BLaER1 treated with 17β-estradiol and CSF1 and Interleukin-3, amounts not matched to agents 10 nM and 100 nM (cell line): ENCODE results near the gene MYBPHL.
"Not testable (repeated sequence)": the region's sequence is repeated elsewhere in the genome, so short reads cannot be mapped to it uniquely, and the experiment has no call there.

Experiments
- H3K27ac ChIP-seq, 11 experiments: shearing (Covaris generic); formaldehyde crosslinking; 2 replicates each; pipeline ENCODE4 v1.8.1; 2022
- H3K27me3 ChIP-seq, 11 experiments: shearing (Covaris generic); formaldehyde crosslinking; 2 replicates each; pipeline ENCODE4 v1.8.1; 2022
- H3K36me3 ChIP-seq, 11 experiments: shearing (Covaris generic); formaldehyde crosslinking; 2 replicates each; pipeline ENCODE4 v1.8.1; 2022
- H3K4me1 ChIP-seq, 10 experiments: shearing (Covaris generic); formaldehyde crosslinking; 2 replicates each; pipeline ENCODE4 v1.8.1; 2022
- H3K4me2 ChIP-seq, 11 experiments: shearing (Covaris generic); formaldehyde crosslinking; 2 replicates each; pipeline ENCODE4 v1.8.1; 2022
- H3K4me3 ChIP-seq, 10 experiments: shearing (Covaris generic); formaldehyde crosslinking; 2 replicates each; pipeline ENCODE4 v1.8.1; 2022
- H3K9ac ChIP-seq, 11 experiments: shearing (Covaris generic); formaldehyde crosslinking; 2 replicates each; pipeline ENCODE4 v1.8.1; 2022
- H3K9me3 ChIP-seq, 11 experiments: shearing (Covaris generic); formaldehyde crosslinking; replicated peaks in 1 of 11; 2 replicates each; pipeline ENCODE4 v1.8.1; 2022
- H4K20me1 ChIP-seq, 11 experiments: shearing (Covaris generic); formaldehyde crosslinking; 2 replicates each; pipeline ENCODE4 v1.8.1; 2022
- Cebpa-rat ChIP-seq, 11 experiments: shearing (Covaris generic); IDR thresholded peaks; 2 replicates each; pipeline ENCODE4 v1.8.1; 2022

The MYBPHL gene

DNA sequence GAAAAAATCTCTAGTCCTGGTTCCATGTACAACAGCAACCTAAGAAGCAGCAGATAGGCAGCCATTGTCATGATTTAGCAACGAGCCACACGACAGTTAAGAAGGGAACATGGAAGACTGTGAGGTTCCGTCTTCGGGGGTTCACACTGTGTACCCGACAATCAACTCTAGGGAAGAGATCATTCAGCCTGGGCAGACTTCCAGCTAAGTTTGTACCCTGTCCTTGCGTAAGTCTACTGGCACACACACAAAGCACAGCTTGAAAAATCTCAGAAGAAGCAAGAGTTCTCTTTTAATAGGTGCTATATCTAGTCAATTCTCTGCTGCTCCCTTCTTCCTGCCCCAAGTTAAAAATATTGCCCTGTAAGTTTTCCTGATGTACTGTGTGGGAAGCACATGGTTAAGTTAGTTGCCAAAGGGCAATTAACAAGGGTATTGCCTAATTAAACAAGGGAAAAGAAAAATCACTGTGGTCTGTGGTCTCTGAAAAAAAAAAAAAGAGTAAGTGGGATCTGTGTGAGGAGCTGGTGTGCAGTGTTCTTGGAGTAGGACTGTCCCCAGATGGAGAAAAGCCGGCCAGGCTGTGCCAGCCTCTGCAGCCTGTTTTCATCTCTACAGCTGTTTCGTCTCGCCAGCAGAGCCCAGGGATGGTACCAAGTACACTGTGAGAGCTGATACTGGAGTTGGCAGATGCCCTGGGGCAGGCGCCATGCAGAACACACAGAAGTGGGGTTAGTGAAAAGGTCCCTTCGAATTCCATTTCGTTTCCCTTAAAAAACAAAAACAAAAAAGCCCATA is 6.4 kb upstream of the MYBPHL start:
- TF ChIP-seq Cebpa-rat (IDR thresholded peaks at IDR 0.05), result no peak
- peaks cover under 1 to 82% (median 49%) of the 10 kb centered on the region in 11 experiments; a peak in 16 of 22 replicates for H3K36me3 ChIP-seq

DNA sequence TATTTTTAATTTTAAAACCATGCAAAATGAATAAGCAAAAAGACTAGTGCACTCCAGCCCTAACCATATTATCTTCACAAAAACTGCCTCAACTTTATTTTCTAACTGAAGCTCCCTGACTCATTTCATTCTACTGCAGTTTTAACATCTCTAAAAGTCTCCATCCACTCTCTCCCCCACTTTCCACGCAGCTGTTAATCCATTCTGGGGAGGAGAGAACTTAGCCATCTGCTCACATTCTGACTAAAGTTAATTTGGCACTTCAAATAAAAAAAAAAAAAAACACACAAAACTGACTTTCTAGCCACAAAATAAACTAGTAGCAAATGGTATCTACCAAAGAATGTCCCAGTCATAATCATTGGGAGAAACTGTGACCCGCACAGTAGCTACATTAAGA is 5.4 kb upstream of the MYBPHL start:
- H3K27me3 ChIP-seq, result no peaks in the 10 kb centered on the region
- H3K9ac ChIP-seq, result no peak overlapping the region
- H3K4me1 ChIP-seq, result peaks cover 12 to 32% (median 16%) of the 10 kb centered on the region in 10 experiments
- H3K4me3 ChIP-seq, result no peak overlapping the region
- H4K20me1 ChIP-seq, result no peaks in the 10 kb centered on the region; a peak in 1 of 22 replicates
- H3K27ac ChIP-seq, result no peak overlapping the region
- H3K9me3 ChIP-seq, result no peaks in the 10 kb centered on the region
- no peak for TF ChIP-seq Cebpa-rat (IDR thresholded peaks at IDR 0.05)
- no peak overlapping the region for H3K4me2 ChIP-seq
- peaks cover 0 to 72% (median 40%) of the 10 kb centered on the region in 11 experiments; a peak in 16 of 22 replicates for H3K36me3 ChIP-seq

More for the DNA sequence above, 6.4 kb upstream of the MYBPHL start:
- Histone ChIP-seq H3K4me2 (0 out of 22 replicates have a peak overlapping the region, but pooled peaks of 1 of the 11 experiments have one; percentile 14), H3K9me3 (no peaks in the 10 kb centered on the region), H3K9ac (no peak overlapping the region), H3K4me1 (peaks cover 3 to 23% (median 7%) of the 10 kb centered on the region in 10 experiments), H4K20me1 (no peaks in the 10 kb centered on the region), H3K27ac (no peak overlapping the region), H3K27me3 (no peaks in the 10 kb centered on the region), H3K4me3 (no peak overlapping the region)

- H3K27ac ChIP-seq, result no peak overlapping the region
- H3K4me1 ChIP-seq, result peaks cover 27 to 47% (median 30%) of the 10 kb centered on the region in 10 experiments
- peak overlapping the region in 1 of 11 experiments; percentile 77; a peak in 2 of 22 replicates for H3K4me2 ChIP-seq
Observed at GRCh38 chr1:109309347-109309746, 2.5 kb upstream of the MYBPHL start.

DNA sequence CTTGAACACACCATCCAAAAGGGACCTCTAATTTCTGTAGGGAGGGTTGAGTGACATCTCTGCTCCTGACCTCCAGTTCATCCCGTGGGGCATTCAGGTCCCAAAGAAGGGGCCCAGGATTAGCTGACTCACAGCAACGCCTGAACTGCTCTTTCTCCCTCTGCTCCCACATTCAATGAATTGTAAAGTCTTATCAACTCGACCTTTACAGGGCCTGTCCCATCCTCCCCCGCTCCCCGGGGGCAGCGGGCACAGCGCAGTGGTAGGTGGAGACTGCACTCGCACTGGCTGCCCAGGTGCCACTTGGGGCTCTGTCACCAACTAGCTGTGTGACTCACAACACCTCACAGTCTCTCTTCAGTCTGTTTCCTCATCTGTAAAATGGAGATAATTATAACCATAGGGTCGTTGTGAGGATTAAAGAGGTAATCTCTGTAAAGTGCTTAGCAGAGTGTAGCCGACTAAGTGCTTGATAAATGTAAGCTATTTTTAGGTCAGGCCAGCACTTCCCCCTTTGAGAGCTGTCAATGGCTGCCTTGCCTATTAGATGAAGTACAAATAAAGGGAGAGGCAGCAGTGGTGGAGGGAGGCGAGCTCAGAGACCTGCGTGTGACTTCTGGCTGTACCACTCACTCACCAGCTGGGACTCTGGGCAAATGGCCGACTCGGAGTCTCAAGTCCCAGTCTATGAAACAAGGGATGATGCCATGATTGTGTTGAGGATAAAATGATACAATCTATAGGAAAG is 637 bp upstream of the MYBPHL start:
- peak overlapping the region in 4 of 11 experiments; percentile 2 to 54 (median 28); a peak in 2 of 22 replicates for H3K9ac ChIP-seq
- peak overlapping the region in 6 of 11 experiments; percentile 2 to 56 (median 32); a peak in 8 of 22 replicates for H3K27ac ChIP-seq
- H3K36me3 ChIP-seq, result peaks cover 0 to 24% (median 0%) of the 10 kb centered on the region in 11 experiments; a peak in 5 of 22 replicates
- H3K4me1 ChIP-seq, result peaks cover 27 to 41% (median 30%) of the 10 kb centered on the region in 10 experiments
- no peak for TF ChIP-seq Cebpa-rat (IDR thresholded peaks at IDR 0.05)
- H3K27me3 ChIP-seq, result no peaks in the 10 kb centered on the region
- no peak overlapping the region for H3K4me3 ChIP-seq
- H3K4me2 ChIP-seq, result peak overlapping the region; percentile 69 to 88 (median 80)
- H3K9me3 ChIP-seq, result no peaks in the 10 kb centered on the region
- no peaks in the 10 kb centered on the region; a peak in 1 of 22 replicates for H4K20me1 ChIP-seq

More at GRCh38 chr1:109309347-109309746, 2.5 kb upstream of the MYBPHL start:
- no peak overlapping the region for H3K4me3 ChIP-seq
- H4K20me1 ChIP-seq, result no peaks in the 10 kb centered on the region; a peak in 1 of 22 replicates
- TF ChIP-seq Cebpa-rat (IDR thresholded peaks at IDR 0.05), result no peak
- H3K9ac ChIP-seq, result no peak overlapping the region
- H3K27me3 ChIP-seq, result no peaks in the 10 kb centered on the region
- H3K9me3 ChIP-seq, result no peaks in the 10 kb centered on the region
- H3K36me3 ChIP-seq, result peaks cover 0 to 43% (median 16%) of the 10 kb centered on the region in 11 experiments; a peak in 13 of 22 replicates

- peaks cover 27 to 41% (median 30%) of the 10 kb centered on the region in 10 experiments for H3K4me1 ChIP-seq
- not testable (repeated sequence) for H3K9ac ChIP-seq, H3K27me3 ChIP-seq, H3K4me3 ChIP-seq, H3K27ac ChIP-seq, H3K9me3 ChIP-seq, H3K36me3 ChIP-seq, H4K20me1 ChIP-seq
- H3K4me2 ChIP-seq, result peak overlapping the region in 8 of 11 experiments; percentile 2 to 88 (median 78); a peak in 13 of 22 replicates
Observed at GRCh38 chr1:109305991-109306390, 820 bp downstream of the MYBPHL start.

- no peaks in the 10 kb centered on the region for H3K27me3 ChIP-seq
- H3K4me1 ChIP-seq, result peaks cover 24 to 36% (median 31%) of the 10 kb centered on the region in 10 experiments
- no peak for TF ChIP-seq Cebpa-rat (IDR thresholded peaks at IDR 0.05)
- H3K9me3 ChIP-seq, result no peaks in the 10 kb centered on the region
- no peaks in the 10 kb centered on the region; a peak in 1 of 22 replicates for H4K20me1 ChIP-seq
- no peak overlapping the region for H3K27ac ChIP-seq
- H3K36me3 ChIP-seq, result no peaks in the 10 kb centered on the region
- no peak overlapping the region for H3K4me3 ChIP-seq
- no peak overlapping the region for H3K4me2 ChIP-seq
- H3K9ac ChIP-seq, result no peak overlapping the region
Observed at GRCh38 chr1:109304226-109304920, 2.4 kb downstream of the MYBPHL start.

- H3K9me3 ChIP-seq, result no peaks in the 10 kb centered on the region
- H3K9ac ChIP-seq, result no peak overlapping the region
- no peak for TF ChIP-seq Cebpa-rat (IDR thresholded peaks at IDR 0.05)
- H3K4me3 ChIP-seq, result no peak overlapping the region
- peaks cover 10 to 21% (median 12%) of the 10 kb centered on the region in 10 experiments for H3K4me1 ChIP-seq
- no peak overlapping the region for H3K27ac ChIP-seq
- H3K4me2 ChIP-seq, result no peak overlapping the region
- no peaks in the 10 kb centered on the region for H3K36me3 ChIP-seq
- H4K20me1 ChIP-seq, result no peaks in the 10 kb centered on the region
- no peaks in the 10 kb centered on the region for H3K27me3 ChIP-seq
Observed at GRCh38 chr1:109301874-109302273, 4.9 kb downstream of the MYBPHL start.

GRCh38 chr1:109300650-109301151 is 6.1 kb downstream of the MYBPHL start:
- no peak overlapping the region for H3K27ac ChIP-seq
- peaks cover 0 to 15% (median 3%) of the 10 kb centered on the region in 10 experiments; a peak in 14 of 20 replicates for H3K4me1 ChIP-seq
- no peaks in the 10 kb centered on the region for H3K9me3 ChIP-seq
- no peaks in the 10 kb centered on the region for H3K27me3 ChIP-seq
- H3K9ac ChIP-seq, result no peak overlapping the region
- no peak overlapping the region for H3K4me2 ChIP-seq
- H4K20me1 ChIP-seq, result no peaks in the 10 kb centered on the region
- H3K4me3 ChIP-seq, result no peak overlapping the region
- H3K36me3 ChIP-seq, result no peaks in the 10 kb centered on the region
- TF ChIP-seq Cebpa-rat (IDR thresholded peaks at IDR 0.05), result no peak
